ENCODE results near the gene LAMA2.

GRCh38 chr6:129197154-129197553 lies 314.2 kb downstream of the LAMA2 start:
- TF ChIP-seq CTCF (IDR thresholded peaks at IDR 0.05; ENCODE audit: insufficient read depth, low read depth, low read length) (no peak), EZH2 (IDR thresholded peaks at IDR 0.05; ENCODE audit: insufficient read depth, low read length) (no peak)
